ENCODE results near the gene PHOSPHO1. TPM values are rescaled to one million over a fixed set of nuclear protein-coding genes. Genes with fewer than 3 reads are reported as not detected.
"Not testable (repeated sequence)": the region's sequence is repeated elsewhere in the genome, so short reads cannot be mapped to it uniquely, and the experiment has no call there.

The PHOSPHO1 gene
- total RNA-seq, 6 donors from 2014 or later = 0.30 to 4.7 (median 3.1) TPM; not detected in 1

GRCh38 chr17:49183801-49184200 lies 46.8 kb downstream of the PHOSPHO1 start:
- H3K4me3 ChIP-seq = no peak overlapping the region
- no peak overlapping the region for H3K27ac ChIP-seq
- 81 to 97% methylated on average over 4 to 5 of the region's 7 CpGs for WGBS, 2 donors
- DNase-seq (peak in 1 of 2 donors; percentile 62), ATAC-seq (ENCODE audit: low FRiP score in 2 of 2) (peak in 1 of 2 donors; percentile 49)
- H3K4me1 ChIP-seq = no peaks in the 10 kb centered on the region
- no peak for TF ChIP-seq CTCF (IDR thresholded peaks at IDR 0.05)
- TF ChIP-seq POLR2A (IDR thresholded peaks at IDR 0.05) = no peak
- no peak for TF ChIP-seq POLR2AphosphoS5 (IDR thresholded peaks at IDR 0.05)
- no peak for TF ChIP-seq EP300 (IDR thresholded peaks at IDR 0.05)
- peaks cover 0 to 6% (median 1%) of the 10 kb centered on the region in 4 donors for H3K9me3 ChIP-seq
- no peaks in the 10 kb centered on the region for H3K27me3 ChIP-seq
- no peaks in the 10 kb centered on the region for H3K36me3 ChIP-seq

GRCh38 chr17:49183341-49183740 lies 47.2 kb downstream of the PHOSPHO1 start:
- peaks cover 0 to 6% (median 1%) of the 10 kb centered on the region in 4 donors for H3K9me3 ChIP-seq
- 90 to 94% methylated on average over 2 to 5 of the region's 5 CpGs for WGBS, 2 donors
- DNase-seq (peak in 1 of 2 donors; percentile 21), ATAC-seq (ENCODE audit: low FRiP score in 2 of 2) (no peak)
- no peaks in the 10 kb centered on the region for H3K27me3 ChIP-seq
- no peaks in the 10 kb centered on the region for H3K4me1 ChIP-seq
- no peak overlapping the region for H3K27ac ChIP-seq
- TF ChIP-seq EP300 (IDR thresholded peaks at IDR 0.05) (no peak), POLR2A (IDR thresholded peaks at IDR 0.05) (no peak), POLR2AphosphoS5 (IDR thresholded peaks at IDR 0.05) (no peak), CTCF (IDR thresholded peaks at IDR 0.05) (no peak)
- H3K36me3 ChIP-seq = no peaks in the 10 kb centered on the region
- H3K4me3 ChIP-seq = no peak overlapping the region

GRCh38 chr17:49180998-49181635 lies 49.5 kb downstream of the PHOSPHO1 start:
- no peak for TF ChIP-seq POLR2A (IDR thresholded peaks at IDR 0.05)
- no peak for TF ChIP-seq POLR2AphosphoS5 (IDR thresholded peaks at IDR 0.05)
- TF ChIP-seq EP300 (IDR thresholded peaks at IDR 0.05) = no peak
- TF ChIP-seq CTCF (IDR thresholded peaks at IDR 0.05) = no peak
- Histone ChIP-seq H3K27me3 (no peaks in the 10 kb centered on the region), H3K9me3 (peaks cover 6 to 21% (median 14%) of the 10 kb centered on the region in 4 donors), H3K4me3 (no peak overlapping the region), H3K4me1 (no peaks in the 10 kb centered on the region), H3K36me3 (no peaks in the 10 kb centered on the region), H3K27ac (no peak overlapping the region)
- ATAC-seq (ENCODE audit: low FRiP score in 2 of 2) (no peak), DNase-seq (no peak)
- 74 to 84% methylated on average over 6 of the region's 6 CpGs for WGBS, 2 donors

- Histone ChIP-seq H3K4me3 (no peak overlapping the region), H3K9me3 (peaks cover 14 to 25% (median 21%) of the 10 kb centered on the region in 4 donors), H3K36me3 (no peaks in the 10 kb centered on the region), H3K27ac (no peak overlapping the region), H3K4me1 (no peaks in the 10 kb centered on the region), H3K27me3 (no peaks in the 10 kb centered on the region)
- TF ChIP-seq EP300 (IDR thresholded peaks at IDR 0.05) (no peak), CTCF (IDR thresholded peaks at IDR 0.05) (peak; percentile 66 to 86 (median 74))
- peak; percentile 67 to 90 for ATAC-seq (ENCODE audit: low FRiP score in 2 of 2)
- 13 to 18% methylated on average over 5 of the region's 5 CpGs for WGBS, 2 donors
- peak in 1 of 2 donors; percentile 69 for DNase-seq
Observed at GRCh38 chr17:49180303-49180702, 50.3 kb downstream of the PHOSPHO1 start.

- H3K36me3 ChIP-seq; ATAC-seq (ENCODE audit: low FRiP score in 2 of 2); DNase-seq; H3K4me1 ChIP-seq; H3K4me3 ChIP-seq; H3K27ac ChIP-seq; H3K27me3 ChIP-seq: not testable (repeated sequence)
- WGBS, 2 donors = 88 to 92% methylated on average over 11 of the region's 11 CpGs
- H3K9me3 ChIP-seq = peaks cover 17 to 32% (median 27%) of the 10 kb centered on the region in 4 donors
Observed at GRCh38 chr17:49175978-49176377, 54.6 kb downstream of the PHOSPHO1 start.

Other genes starting within 250 kb of the PHOSPHO1 start
- gene IGF2BP1, start 233.4 kb downstream of the PHOSPHO1 start, total RNA-seq = 1 to 10 TPM in 2 of 6 donors, not detected in 4; 1.3 to 1.4 TPM
- 1 to 10 TPM in 1 of 6 donors, under 1 TPM in 5; 0.11 to 1.0 (median 0.16) TPM for gene B4GALNT2, start 98.0 kb downstream of the PHOSPHO1 start, total RNA-seq
- 10 to 100 TPM in 3 of 6 donors, 1 to 10 TPM in 3; 1.1 to 22.5 (median 9.9) TPM for gene GNGT2, start 20.2 kb downstream of the PHOSPHO1 start, total RNA-seq
- gene ABI3, start 20.1 kb downstream of the PHOSPHO1 start, total RNA-seq = 10 to 100 TPM in 4 of 6 donors, 1 to 10 TPM in 2; 8.5 to 38.4 (median 27.3) TPM
- 10 to 100 TPM; 29.4 to 69.4 (median 41.5) TPM for gene ZNF652, start 131.5 kb upstream of the PHOSPHO1 start, total RNA-seq
- gene PHB1, start 184.1 kb upstream of the PHOSPHO1 start, total RNA-seq = 100 to 1,000 TPM in 2 of 6 donors, 10 to 100 TPM in 4; 19.9 to 144 (median 68.8) TPM

All from upper lobe of left lung (tissue), 6 donors.